HG02981 (cell line): ENCODE measurements around the gene CMTM5.
"Not testable (repeated sequence)": the region's sequence is repeated elsewhere in the genome, so short reads cannot be mapped to it uniquely, and the experiment has no call there.

Experiments used
- ATAC-seq: cut with Tn5 transposase; IDR thresholded peaks from one replicate; pipeline ENCODE4 v1.9.1; 2021; ENCODE audit warnings: mild to moderate bottlenecking, moderate library complexity; ENCODE audit not compliant: unreplicated experiment

Gene CMTM5

DNA sequence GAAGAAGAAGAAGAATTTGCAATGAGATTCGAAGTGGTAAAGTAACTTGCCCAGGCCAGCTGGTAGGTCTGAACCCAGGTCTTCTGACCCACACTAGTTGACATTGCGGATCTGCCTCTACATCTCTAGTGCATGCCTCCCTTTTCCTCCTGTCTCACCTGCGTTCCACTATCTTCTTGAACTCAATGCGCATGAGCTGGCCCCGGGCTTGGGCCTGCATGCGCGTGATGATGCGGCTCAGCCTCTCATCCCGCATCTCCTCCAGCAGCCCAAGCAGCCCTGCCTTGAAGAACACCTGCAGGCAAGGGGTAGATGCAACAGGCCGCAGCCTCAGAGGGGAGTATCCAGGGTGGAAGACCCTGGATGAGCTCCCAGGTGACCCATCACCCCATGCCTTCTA is 19.3 kb downstream of the CMTM5 start:
- ATAC-seq, result no peak

GRCh38 chr14:23396781-23397407 is 20.0 kb downstream of the CMTM5 start:
- ATAC-seq, result no peak

GRCh38 chr14:23398348-23398747 is 21.5 kb downstream of the CMTM5 start:
- no peak for ATAC-seq

- no peak for ATAC-seq
Measured at GRCh38 chr14:23399136-23399535, 22.3 kb downstream of the CMTM5 start.

GRCh38 chr14:23399591-23399990 is 22.7 kb downstream of the CMTM5 start:
- ATAC-seq, result no peak

DNA sequence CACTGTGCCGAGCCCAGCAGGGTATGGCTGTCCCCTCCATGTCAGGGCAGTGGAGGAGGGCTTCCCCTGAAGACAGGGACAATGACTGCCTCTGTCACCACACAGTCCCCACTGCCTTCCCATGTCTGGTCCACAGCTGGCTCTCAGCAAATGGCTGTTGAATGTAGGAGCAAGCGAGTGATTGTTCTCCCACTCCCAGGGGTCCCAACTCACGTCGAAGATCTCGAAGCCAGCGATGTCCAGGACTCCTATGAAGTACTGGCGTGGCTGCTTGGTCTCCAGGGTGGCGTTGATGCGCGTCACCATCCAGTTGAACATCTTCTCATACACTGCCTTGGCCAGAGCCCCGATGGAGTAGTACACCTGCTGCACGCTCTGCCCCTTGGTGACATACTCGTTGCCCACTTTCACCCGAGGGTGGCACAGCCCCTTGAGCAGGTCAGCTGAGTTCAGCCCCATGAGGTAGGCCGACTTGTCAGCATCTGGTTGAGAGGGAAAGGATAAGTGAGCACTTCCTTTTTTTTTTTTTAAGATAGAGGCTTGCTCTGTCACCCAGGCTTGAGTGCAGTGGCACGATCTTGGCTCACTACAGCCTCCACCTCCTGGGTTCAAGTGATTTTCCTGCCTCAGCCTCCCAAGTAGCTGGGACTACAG is 23.8 kb downstream of the CMTM5 start:
- ATAC-seq, result not testable (repeated sequence)

GRCh38 chr14:23401291-23401690 is 24.4 kb downstream of the CMTM5 start:
- ATAC-seq, result no peak

DNA sequence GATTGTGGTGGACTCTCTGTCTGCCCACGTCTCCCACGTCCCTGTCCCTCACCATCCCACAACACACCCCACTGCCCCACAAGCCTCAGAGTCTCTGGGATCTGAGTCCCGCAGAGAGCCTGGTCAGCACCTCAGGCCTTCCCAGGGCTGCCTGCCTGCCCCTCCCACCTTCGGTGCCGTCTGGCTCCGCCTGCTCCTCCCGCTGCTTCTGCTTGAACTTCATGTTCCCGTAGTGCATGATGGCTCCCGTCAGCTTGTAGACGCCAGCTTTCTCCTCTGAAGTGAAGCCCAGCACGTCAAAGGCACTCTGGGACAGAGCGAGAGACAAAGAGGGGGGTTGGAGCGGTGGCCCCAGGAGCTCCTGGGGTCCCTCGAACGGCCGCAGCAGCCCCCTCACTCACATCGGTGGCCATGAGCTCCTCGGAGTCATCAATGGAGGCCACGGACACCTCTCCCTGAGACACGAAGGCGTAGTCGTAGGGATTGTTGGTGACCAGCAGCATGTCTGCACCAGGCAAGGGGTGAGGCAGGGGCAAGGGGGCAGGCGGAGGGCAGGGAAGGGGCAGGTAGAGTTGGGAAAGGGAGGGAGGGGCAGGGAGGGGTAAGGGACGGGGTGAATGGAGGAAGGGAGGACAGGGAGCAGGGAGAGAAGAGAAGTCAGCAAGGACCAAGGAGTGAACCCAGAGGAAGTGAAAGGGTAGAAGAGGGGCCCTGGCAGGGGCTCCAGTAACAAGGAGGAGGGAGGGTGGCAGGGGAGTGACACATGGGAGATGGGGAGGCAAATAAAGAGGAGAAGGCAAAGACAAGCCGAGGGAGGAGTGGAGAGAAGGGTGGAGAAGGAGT is 25.7 kb downstream of the CMTM5 start:
- ATAC-seq, result no peak

- ATAC-seq, result no peak
Measured at GRCh38 chr14:23403139-23403438, 26.2 kb downstream of the CMTM5 start.

- ATAC-seq, result no peak
Measured at GRCh38 chr14:23403908-23404307, 27.1 kb downstream of the CMTM5 start.

DNA sequence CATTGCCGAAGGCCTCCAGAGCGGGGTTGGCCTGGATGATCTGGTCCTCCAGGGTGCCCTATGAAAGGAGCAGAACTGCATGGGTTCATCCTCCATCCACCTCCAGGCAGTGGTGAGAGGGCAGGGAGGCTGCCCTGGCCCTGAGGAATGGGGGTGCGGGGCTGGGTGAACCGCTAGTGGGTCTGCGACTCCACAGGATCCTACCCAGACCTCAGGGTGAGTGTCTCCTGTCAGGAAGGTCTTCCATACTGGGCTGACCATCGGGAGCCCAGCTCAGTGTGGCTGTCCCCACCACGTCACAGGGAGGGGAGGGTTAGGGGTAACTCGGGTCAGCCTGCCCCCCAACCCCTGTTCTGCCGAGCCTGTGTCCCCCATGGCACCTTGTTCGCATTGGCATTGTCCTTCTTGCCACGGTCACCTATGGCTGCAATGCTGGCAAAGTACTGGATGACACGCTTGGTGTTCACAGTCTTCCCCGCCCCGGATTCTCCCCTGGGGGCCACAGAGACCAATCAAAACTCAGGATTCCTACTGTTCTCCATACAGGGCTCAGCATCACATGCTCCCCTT is 27.6 kb downstream of the CMTM5 start:
- no peak for ATAC-seq

DNA sequence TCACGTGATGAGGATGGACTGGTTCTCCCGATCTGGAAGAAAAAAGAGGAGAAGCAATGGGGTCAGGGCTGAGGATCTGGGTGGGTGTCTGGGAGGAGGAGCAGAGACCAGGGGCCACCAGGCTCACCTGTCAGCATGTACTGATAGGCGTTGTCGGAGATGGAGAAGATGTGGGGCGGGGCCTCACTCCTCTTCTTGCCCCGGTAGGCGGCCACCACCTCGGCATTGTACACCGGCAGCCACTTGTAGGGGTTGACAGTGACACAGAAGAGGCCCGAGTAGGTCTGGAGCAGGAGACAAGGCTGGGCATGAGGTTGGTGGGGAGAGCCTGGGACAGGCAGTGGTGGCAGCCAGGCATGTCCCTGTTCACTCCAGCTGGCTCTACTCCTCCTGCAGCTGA is 28.2 kb downstream of the CMTM5 start:
- ATAC-seq, result no peak

DNA sequence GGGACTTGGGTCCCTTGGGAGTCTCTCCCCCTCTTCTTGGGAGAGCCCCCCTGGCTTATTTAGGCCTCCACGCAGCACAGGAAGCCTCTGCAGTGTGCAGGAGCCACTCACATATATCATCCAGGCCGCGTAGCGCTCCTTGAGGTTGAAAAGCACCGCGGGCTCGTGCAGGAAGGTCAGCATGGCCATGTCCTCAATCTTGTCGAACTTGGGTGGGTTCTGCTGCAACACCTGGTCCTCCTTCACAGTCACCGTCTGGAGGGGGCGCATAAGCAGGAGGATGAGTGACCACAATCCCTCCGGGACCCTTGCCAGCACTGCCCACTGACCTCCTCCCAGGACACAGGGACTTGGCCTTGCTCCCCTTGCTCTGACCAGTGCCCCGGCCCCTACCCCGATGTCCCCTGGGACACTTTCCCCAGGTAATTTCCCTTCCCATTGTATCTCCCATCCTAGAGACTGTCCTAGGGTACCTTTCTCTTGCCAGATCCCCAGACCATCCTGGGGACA is 28.7 kb downstream of the CMTM5 start:
- no peak for ATAC-seq

- ATAC-seq, result no peak
Measured at GRCh38 chr14:23406244-23406643, 29.4 kb downstream of the CMTM5 start.

- ATAC-seq, result no peak
Measured at GRCh38 chr14:23406725-23407355, 30.0 kb downstream of the CMTM5 start.

GRCh38 chr14:23407516-23408306 is 30.9 kb downstream of the CMTM5 start, which contains the start of gene MYH6:
Gene MYH6 (minus strand): TSS chr14:23408273. CDS start chr14:23407223, 1,050 bp downstream.
- ATAC-seq, result no peak

- no peak for ATAC-seq
Measured at GRCh38 chr14:23408307-23408630, 31.4 kb downstream of the CMTM5 start.

GRCh38 chr14:23409475-23409874 is 32.6 kb downstream of the CMTM5 start:
- ATAC-seq, result no peak

- ATAC-seq, result no peak
Measured at GRCh38 chr14:23409966-23410635, 33.3 kb downstream of the CMTM5 start.
